ENCODE data around the gene CATSPER4. TPM values are rescaled to one million over a fixed set of nuclear protein-coding genes. Genes with fewer than 3 reads are reported as not detected.
A peak's percentile ranks its signal among the peaks of the same experiment; 100 is the strongest.
"Not testable (repeated sequence)": the region's sequence is repeated elsewhere in the genome, so short reads cannot be mapped to it uniquely, and the experiment has no call there.

The CATSPER4 gene
- total and polyA plus RNA-seq, 2 donors: not detected

- DNase-seq (ENCODE audit: extremely low spot score): no peak
- Histone ChIP-seq H3K4me3 (ENCODE audit: low read depth, low read length) (peak overlapping the region; percentile 28), H3K27ac (ENCODE audit: low read depth) (no peak overlapping the region), H3K4me1 (ENCODE audit: insufficient read depth) (no peaks in the 10 kb centered on the region), H3K36me3 (ENCODE audit: insufficient read depth) (no peaks in the 10 kb centered on the region)
- 10% methylated on average over 50 of the region's 50 CpGs for WGBS
Observed at GRCh38 chr1:26225033-26225831, 34.8 kb downstream of the CATSPER4 start.

GRCh38 chr1:26230682-26231081 lies 40.3 kb downstream of the CATSPER4 start:
- not testable (repeated sequence) for H3K27ac ChIP-seq (ENCODE audit: low read depth); H3K4me1 ChIP-seq (ENCODE audit: insufficient read depth); H3K36me3 ChIP-seq (ENCODE audit: insufficient read depth); H3K4me3 ChIP-seq (ENCODE audit: low read depth, low read length); DNase-seq (ENCODE audit: extremely low spot score)
- 84% methylated on average over 2 of the region's 2 CpGs for WGBS

- Histone ChIP-seq H3K4me1 (ENCODE audit: insufficient read depth) (no peaks in the 10 kb centered on the region), H3K27ac (ENCODE audit: low read depth) (peak within 1 kb of the TSS; percentile 65), H3K4me3 (ENCODE audit: low read depth, low read length) (peak within 1 kb of the TSS; percentile 45), H3K36me3 (ENCODE audit: insufficient read depth) (no peaks in the 10 kb centered on the region)
- WGBS: under 1% methylated on average over 73 of the region's 73 CpGs
- peak; percentile 97 for DNase-seq (ENCODE audit: extremely low spot score)
Observed at GRCh38 chr1:26233903-26234643, 43.7 kb downstream of the CATSPER4 start, which contains the start of gene CEP85. Gene CEP85, plus strand, starts transcription at chr1:26234200. Its CDS starts 5,584 bp downstream, at chr1:26239784.

GRCh38 chr1:26234644-26235370 lies 44.4 kb downstream of the CATSPER4 start:
- WGBS: 3% methylated on average over 30 of the region's 30 CpGs
- H3K36me3 ChIP-seq (ENCODE audit: insufficient read depth): no peaks in the 10 kb centered on the region
- no peak for DNase-seq (ENCODE audit: extremely low spot score)
- H3K4me1 ChIP-seq (ENCODE audit: insufficient read depth): no peaks in the 10 kb centered on the region
- peak overlapping the region; percentile 65 for H3K27ac ChIP-seq (ENCODE audit: low read depth)
- peak overlapping the region; percentile 45 for H3K4me3 ChIP-seq (ENCODE audit: low read depth, low read length)

- H3K27ac ChIP-seq (ENCODE audit: low read depth): peak overlapping the region; percentile 23
- H3K4me3 ChIP-seq (ENCODE audit: low read depth, low read length): no peak overlapping the region
- no peaks in the 10 kb centered on the region for H3K4me1 ChIP-seq (ENCODE audit: insufficient read depth)
- no peak for DNase-seq (ENCODE audit: extremely low spot score)
- no peaks in the 10 kb centered on the region for H3K36me3 ChIP-seq (ENCODE audit: insufficient read depth)
- 78% methylated on average over 6 of the region's 6 CpGs for WGBS
Observed at GRCh38 chr1:26237230-26237966, 47.0 kb downstream of the CATSPER4 start.

- H3K4me3 ChIP-seq (ENCODE audit: low read depth, low read length): no peak overlapping the region
- no peak for DNase-seq (ENCODE audit: extremely low spot score)
- no peaks in the 10 kb centered on the region for H3K36me3 ChIP-seq (ENCODE audit: insufficient read depth)
- WGBS: 68% methylated on average over 4 of the region's 4 CpGs
- no peak overlapping the region for H3K27ac ChIP-seq (ENCODE audit: low read depth)
- no peaks in the 10 kb centered on the region for H3K4me1 ChIP-seq (ENCODE audit: insufficient read depth)
Observed at GRCh38 chr1:26239936-26240335, 49.5 kb downstream of the CATSPER4 start.

Other genes with a start within 250 kb of the CATSPER4 start
- 10.0 TPM for gene PAFAH2, start 192.5 kb upstream of the CATSPER4 start, total RNA-seq
- gene PAFAH2, start 192.5 kb upstream of the CATSPER4 start, polyA plus RNA-seq: 7.4 TPM
- 2.3 TPM for gene EXTL1, start 168.8 kb upstream of the CATSPER4 start, total RNA-seq
- gene EXTL1, start 168.8 kb upstream of the CATSPER4 start, polyA plus RNA-seq: 0.58 TPM
- 1.7 TPM for gene SLC30A2, start 144.5 kb upstream of the CATSPER4 start, total RNA-seq
- 0.24 TPM for gene SLC30A2, start 144.5 kb upstream of the CATSPER4 start, polyA plus RNA-seq
- gene TRIM63, start 123.0 kb upstream of the CATSPER4 start, total RNA-seq: 1.8 TPM
- 10.2 TPM for gene TRIM63, start 123.0 kb upstream of the CATSPER4 start, polyA plus RNA-seq
- 18.6 TPM for gene PDIK1L, start 78.8 kb upstream of the CATSPER4 start, total RNA-seq
- gene PDIK1L, start 78.8 kb upstream of the CATSPER4 start, polyA plus RNA-seq: 4.4 TPM
- 1.6 TPM for gene FAM110D, start 31.5 kb upstream of the CATSPER4 start, total RNA-seq
- 7.4 TPM for gene FAM110D, start 31.5 kb upstream of the CATSPER4 start, polyA plus RNA-seq
- not detected for gene C1orf232, start 21.6 kb upstream of the CATSPER4 start, total RNA-seq
- gene C1orf232, start 21.6 kb upstream of the CATSPER4 start, polyA plus RNA-seq: not detected
- gene ZNF593, start 20.7 kb upstream of the CATSPER4 start, total RNA-seq: 6.8 TPM
- gene ZNF593, start 20.7 kb upstream of the CATSPER4 start, polyA plus RNA-seq: 60.4 TPM
- not detected for gene ZNF593OS, start 18.8 kb upstream of the CATSPER4 start, total RNA-seq
- gene ZNF593OS, start 18.8 kb upstream of the CATSPER4 start, polyA plus RNA-seq: 0.18 TPM
- gene CNKSR1, start 13.1 kb upstream of the CATSPER4 start, total RNA-seq: 5.3 TPM
- 4.2 TPM for gene CNKSR1, start 13.1 kb upstream of the CATSPER4 start, polyA plus RNA-seq
- gene CEP85, start 43.6 kb downstream of the CATSPER4 start, total RNA-seq: 13.5 TPM
- gene CEP85, start 43.6 kb downstream of the CATSPER4 start, polyA plus RNA-seq: 4.3 TPM
- gene SH3BGRL3, start 89.5 kb downstream of the CATSPER4 start, total RNA-seq: 12.3 TPM
- 123 TPM for gene SH3BGRL3, start 89.5 kb downstream of the CATSPER4 start, polyA plus RNA-seq
- 3.5 TPM for gene UBXN11, start 116.0 kb downstream of the CATSPER4 start, total RNA-seq
- 12.2 TPM for gene UBXN11, start 116.0 kb downstream of the CATSPER4 start, polyA plus RNA-seq
- 3.3 TPM for gene CD52, start 127.4 kb downstream of the CATSPER4 start, total RNA-seq
- 17.0 TPM for gene CD52, start 127.4 kb downstream of the CATSPER4 start, polyA plus RNA-seq
- 1.5 TPM for gene CRYBG2, start 163.5 kb downstream of the CATSPER4 start, total RNA-seq
- 3.3 TPM for gene CRYBG2, start 163.5 kb downstream of the CATSPER4 start, polyA plus RNA-seq
- gene ZNF683, start 182.1 kb downstream of the CATSPER4 start, total RNA-seq: not detected
- 0.19 TPM for gene ZNF683, start 182.1 kb downstream of the CATSPER4 start, polyA plus RNA-seq
- not detected for gene LIN28A, start 220.2 kb downstream of the CATSPER4 start, total RNA-seq
- not detected for gene LIN28A, start 220.2 kb downstream of the CATSPER4 start, polyA plus RNA-seq
- gene DHDDS, start 241.7 kb downstream of the CATSPER4 start, total RNA-seq: 30.0 TPM
- gene DHDDS, start 241.7 kb downstream of the CATSPER4 start, polyA plus RNA-seq: 25.4 TPM

Data from urinary bladder (tissue), 4 donors.